ENCODE results near the gene OPCML.

Gene OPCML

GRCh38 chr11:132961453-132961852 is 570.8 kb downstream of the OPCML start:
- in situ Hi-C loops (cut with MboI; ENCODE audit: low sequenced_read_pairs), result no loop called here

DNA sequence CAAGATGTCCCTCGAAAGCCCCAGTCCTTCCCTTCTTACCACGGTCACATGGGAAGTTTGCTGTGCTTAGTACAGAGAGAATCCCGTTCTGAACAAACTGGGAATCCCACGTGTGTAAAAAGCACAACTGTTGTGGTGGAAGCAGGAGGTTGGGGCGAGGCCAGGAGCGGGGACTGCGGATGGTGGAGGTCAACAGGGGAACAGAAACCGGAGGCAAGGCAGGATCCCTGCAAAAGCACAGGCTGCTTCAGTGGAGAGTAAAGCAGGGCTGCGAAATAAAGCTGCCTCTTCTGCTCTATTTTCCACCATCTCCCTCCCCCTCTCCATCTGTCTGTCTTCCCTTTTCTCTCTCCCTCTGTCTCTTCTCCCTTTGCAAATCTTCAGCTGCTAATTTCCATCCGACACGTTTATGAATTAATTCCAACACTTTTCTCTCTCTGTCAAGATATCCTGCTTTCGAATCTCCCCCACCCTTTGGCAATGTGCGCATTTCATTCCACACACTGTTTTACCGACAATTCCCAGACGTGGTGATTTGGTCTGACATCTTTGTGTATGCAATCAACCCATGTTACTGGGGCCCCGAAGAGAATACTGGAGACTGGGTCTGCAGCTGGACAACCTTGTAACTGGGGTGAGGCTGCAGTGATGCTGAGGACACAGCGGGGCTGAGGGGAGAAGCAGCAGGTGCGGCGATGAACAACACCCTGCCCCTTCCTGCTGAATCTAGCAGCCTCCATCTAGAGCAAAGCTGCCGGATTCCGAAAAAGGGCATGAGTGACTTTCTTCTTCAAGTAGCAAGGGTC is 571.8 kb downstream of the OPCML start:
- in situ Hi-C loops (cut with MboI; ENCODE audit: low sequenced_read_pairs), result no loop called here

GRCh38 chr11:132959693-132960092 is 572.6 kb downstream of the OPCML start:
- in situ Hi-C loops (cut with MboI; ENCODE audit: low sequenced_read_pairs), result no loop called here

- in situ Hi-C loops (cut with MboI; ENCODE audit: low sequenced_read_pairs), result no loop called here
These were observed 574.4 kb downstream of the OPCML start for GRCh38 chr11:132957881-132958280.

DNA sequence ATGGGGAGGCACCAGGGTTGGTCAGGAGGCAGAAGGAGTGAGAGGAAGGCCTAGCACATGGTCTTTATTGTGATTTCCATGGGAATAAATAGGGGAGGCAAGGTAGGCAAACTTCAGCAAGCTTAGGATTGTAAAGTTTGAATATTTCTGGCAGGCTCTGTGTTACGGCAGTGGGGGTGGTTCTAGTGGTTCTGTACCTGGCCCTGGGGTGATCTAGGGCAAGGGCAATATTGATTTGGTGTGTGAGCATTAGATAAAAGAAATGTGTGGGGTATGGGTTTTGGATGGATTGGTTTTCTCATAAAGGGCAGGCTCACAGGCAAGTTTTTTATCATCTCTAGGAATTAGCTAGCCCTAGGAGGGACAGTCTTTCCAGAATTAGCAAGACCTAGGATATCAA is 584.0 kb downstream of the OPCML start:
- in situ Hi-C loops (cut with MboI; ENCODE audit: low sequenced_read_pairs), result no loop called here

DNA sequence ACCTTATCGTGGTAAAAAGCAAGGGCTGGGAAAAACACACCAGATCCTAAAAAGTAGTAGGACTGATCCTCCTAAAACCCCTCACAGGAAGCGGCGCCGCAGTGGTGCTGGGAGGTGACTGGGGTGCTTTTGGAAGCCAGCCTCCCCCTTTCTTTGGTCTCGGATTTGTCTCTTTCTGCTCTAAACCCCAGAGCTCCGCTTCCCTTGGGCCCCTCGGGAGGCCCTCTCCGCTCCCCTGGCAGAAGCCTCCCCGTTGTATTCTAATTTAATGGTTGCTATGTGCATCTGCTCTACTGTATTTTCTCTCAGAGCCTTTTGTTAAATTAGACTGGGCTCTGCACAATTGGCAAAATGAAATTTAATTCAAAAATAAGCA is 587.7 kb downstream of the OPCML start:
- in situ Hi-C loops (cut with MboI; ENCODE audit: low sequenced_read_pairs), result no loop called here

GRCh38 chr11:132943706-132944568 is 588.4 kb downstream of the OPCML start:
- in situ Hi-C loops (cut with MboI; ENCODE audit: low sequenced_read_pairs), result no loop called here

DNA sequence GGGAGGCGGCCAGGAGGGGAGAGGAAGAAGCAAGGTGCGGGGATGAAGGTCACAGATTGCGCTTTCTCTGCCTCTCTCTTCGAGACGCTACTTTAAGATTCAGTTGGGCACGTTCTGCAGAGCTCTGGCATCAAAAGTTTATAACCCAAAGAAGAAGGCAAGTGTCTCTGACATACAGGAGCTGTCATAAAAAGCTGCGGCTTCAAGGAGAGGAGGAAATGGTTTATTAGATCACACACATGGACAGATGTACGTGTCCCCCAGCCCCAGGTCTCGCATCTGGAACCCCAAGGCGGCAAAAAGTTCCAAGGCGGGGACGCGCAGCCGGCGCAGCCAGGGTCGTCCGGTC is 589.0 kb downstream of the OPCML start:
- in situ Hi-C loops (cut with MboI; ENCODE audit: low sequenced_read_pairs), result no loop called here

GRCh38 chr11:132942611-132943356 is 589.5 kb downstream of the OPCML start:
- in situ Hi-C loops (cut with MboI; ENCODE audit: low sequenced_read_pairs), result no loop called here

- in situ Hi-C loops (cut with MboI; ENCODE audit: low sequenced_read_pairs), result no loop called here
These were observed 590.5 kb downstream of the OPCML start for GRCh38 chr11:132941761-132942160.

DNA sequence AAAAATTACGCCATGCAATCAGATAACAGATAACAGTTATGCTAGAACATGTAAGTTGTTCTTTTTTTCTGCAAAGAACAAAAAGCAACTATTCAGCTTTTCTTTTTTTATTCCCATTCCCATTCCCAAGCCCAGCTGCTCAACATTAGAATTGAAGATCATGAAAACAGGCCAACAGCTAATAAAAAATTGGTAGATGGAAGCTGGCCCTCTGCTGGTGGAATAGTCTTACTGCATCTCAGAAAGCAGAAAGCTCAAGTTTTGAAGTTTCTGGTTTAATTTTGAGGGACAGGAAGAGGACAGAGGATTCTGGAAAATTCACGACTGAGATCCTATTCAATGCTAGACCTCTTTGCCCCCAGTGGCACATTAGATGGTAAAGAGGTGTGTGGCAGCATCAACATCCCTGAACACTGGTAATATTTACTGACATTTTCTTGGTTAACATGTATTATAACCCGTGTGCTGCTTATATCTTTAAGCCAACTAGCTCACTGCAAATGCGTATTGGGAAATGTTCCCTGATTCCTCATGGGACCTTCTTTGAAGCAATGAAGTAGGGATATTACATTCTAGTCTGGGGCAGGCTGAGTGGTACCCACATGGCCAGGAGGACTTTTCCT is 591.2 kb downstream of the OPCML start:
- in situ Hi-C loops (cut with MboI; ENCODE audit: low sequenced_read_pairs), result no loop called here

- in situ Hi-C loops (cut with MboI; ENCODE audit: low sequenced_read_pairs), result no loop called here
These were observed 595.3 kb downstream of the OPCML start for GRCh38 chr11:132937016-132937415.

GRCh38 chr11:132935383-132935782 is 596.9 kb downstream of the OPCML start:
- in situ Hi-C loops (cut with MboI; ENCODE audit: low sequenced_read_pairs), result no loop called here

- in situ Hi-C loops (cut with MboI; ENCODE audit: low sequenced_read_pairs), result no loop called here
These were observed 598.6 kb downstream of the OPCML start for GRCh38 chr11:132933703-132934102.

DNA sequence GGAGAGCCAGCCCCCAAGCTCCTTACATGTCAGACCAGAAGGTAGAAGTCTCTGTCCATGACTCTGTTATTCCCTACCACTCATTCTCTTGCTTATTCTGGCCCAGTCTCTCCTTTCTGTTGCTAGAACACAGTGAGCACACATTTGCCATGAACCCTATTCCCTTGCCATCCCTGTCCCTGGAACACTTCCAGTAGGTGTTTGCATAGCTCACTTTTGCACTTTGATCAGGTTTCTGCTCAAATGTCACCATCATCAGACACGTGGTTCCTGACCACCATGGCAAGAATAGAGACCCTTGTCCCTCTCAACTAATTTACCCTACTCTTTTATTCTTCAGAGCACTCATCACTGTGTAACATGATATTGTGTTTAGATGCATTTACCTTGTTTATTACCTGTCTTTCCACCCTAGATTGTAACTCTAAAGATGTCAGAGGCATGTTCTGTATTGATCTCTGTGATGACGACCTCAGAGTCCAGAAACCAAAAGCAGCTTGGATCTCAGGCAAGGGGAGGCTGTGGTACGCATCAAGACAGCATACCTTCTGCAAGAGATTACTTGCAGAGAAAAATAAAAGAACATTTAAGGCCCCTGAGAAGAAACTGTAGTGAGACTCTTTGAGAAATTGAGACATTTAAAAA is 606.4 kb downstream of the OPCML start:
- in situ Hi-C loops (cut with MboI; ENCODE audit: low sequenced_read_pairs), result no loop called here

DNA sequence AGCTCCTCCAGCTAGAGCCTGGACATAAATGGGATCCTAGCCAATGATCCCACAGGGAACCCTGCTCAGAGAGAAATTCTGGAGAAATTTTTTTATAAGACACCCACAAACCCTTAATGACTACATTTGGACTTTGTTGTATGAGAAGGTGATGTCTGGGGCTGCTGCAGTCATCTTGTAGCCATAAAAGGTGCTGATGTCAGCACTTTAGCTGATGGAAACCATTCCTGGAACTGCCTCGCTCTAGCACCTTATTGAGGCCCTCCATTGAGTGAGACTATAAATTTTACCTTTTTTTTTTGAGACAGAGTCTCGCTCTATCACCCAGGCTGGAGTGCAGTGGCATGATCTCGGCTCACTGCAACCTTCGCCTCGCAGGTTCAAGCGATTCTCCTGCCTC is 610.7 kb downstream of the OPCML start:
- in situ Hi-C loops (cut with MboI; ENCODE audit: low sequenced_read_pairs), result no loop called here

DNA sequence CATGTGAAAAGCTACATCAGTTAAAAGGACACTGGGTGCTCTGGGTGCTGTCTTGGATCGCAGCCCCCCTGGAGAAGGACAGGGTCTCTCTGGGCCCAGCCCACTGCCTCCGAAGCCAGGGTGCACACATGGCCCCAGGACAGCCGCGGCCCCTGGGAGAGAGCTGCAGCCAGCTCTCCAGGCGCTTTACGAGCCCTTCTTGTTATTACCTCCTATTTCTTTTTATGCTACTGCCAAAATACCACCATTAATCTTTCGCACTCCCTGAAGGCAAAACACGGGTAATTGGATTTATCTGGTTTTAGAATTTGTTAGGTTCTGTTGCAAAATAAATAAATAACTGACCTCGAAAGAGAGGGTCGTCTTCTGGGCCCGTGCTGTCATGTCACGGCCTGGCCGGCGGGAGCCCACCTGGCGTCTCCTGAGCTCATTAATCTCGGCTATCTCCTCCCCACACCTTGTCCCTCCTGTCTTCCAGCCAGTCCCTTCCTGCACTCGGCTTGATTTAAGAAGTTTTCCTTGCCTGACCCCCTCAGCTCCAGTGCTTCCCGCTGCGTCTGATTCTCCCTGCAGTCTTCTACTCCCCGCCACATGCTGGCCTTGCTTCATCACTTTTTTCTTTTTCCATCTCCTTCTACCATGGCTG is 611.7 kb downstream of the OPCML start:
- in situ Hi-C loops (cut with MboI; ENCODE audit: low sequenced_read_pairs), result no loop called here

DNA sequence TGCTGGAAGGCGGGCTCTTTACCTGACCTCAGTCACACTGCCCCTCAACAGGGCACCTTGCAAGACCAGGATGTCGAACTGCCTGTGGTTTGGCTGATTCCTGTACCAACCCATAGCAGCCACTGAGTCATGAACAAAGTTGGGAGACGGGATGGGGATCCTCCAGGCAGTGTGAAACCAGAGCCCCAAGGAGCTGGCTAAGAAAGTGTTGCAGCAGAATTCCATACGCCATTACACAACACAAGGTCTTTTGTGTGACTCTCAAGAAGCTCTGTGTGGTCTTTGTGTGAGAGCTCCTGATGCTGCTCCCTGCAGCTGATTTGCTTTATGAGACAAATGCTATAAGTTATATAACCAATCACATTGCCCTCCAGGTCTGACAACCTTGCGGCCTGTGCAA is 617.7 kb downstream of the OPCML start:
- in situ Hi-C loops (cut with MboI; ENCODE audit: low sequenced_read_pairs), result no loop called here

DNA sequence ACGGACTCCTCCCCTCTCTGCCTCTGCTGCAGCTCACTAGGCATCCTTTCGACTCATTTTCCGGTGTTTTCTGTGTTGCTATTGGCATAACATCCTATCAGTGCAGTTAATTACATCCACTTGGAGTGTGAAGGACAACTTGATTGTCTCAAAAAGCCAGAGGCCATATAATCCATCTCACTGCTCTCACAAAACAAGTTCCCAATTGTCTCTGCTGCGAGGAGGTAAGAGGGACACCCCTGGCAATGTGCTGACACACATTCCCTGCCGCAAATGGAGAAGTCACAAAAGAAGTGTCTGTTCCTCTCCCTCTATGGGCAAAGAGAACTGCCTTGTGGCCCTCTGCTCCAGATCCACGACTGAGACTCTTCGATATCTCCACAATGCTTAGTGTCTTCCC is 618.4 kb downstream of the OPCML start:
- in situ Hi-C loops (cut with MboI; ENCODE audit: low sequenced_read_pairs), result no loop called here

DNA sequence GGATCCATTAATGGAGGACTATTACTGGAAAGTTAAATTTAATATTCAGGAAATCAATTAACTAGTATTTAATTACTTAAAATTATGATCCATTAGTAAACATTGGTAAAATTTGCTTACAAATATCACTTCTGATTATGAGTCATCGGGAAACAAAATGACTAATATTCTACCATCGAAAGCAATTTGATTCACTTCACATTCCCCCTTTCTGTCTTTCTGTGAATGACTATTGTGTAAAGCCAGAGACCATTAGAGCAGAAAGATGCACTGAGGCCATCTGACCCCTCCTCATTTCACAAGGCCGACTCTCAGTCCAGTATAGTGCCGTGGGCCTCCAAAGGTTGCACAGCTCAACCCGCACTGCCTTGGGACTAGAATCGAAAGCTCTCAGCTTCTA is 619.0 kb downstream of the OPCML start:
- in situ Hi-C loops (cut with MboI; ENCODE audit: low sequenced_read_pairs), result no loop called here
